Stomach smooth muscle (tissue), 2 donors: ENCODE data around the gene FHOD1.

ENCODE experiments used
- H3K27ac ChIP-seq: one replicate; pipeline ENCODE4 v1.7.0; 2013; ENCODE audit warnings: mild to moderate bottlenecking, low read length, inconsistent platforms
- H3K27me3 ChIP-seq, 2 donors: one replicate each; pipeline ENCODE4 v1.7.0; 2013; ENCODE audit warnings: low read length in 2 of 2; ENCODE audit not compliant: insufficient read depth in 2 of 2, control insufficient read depth in 1 of 2
- H3K36me3 ChIP-seq, 2 donors: one replicate each; pipeline ENCODE4 v1.7.0; 2013; ENCODE audit warnings: low read length in 2 of 2; ENCODE audit not compliant: control insufficient read depth in 2 of 2, insufficient read depth in 2 of 2
- H3K4me1 ChIP-seq: one replicate; pipeline ENCODE4 v1.7.0; 2013; ENCODE audit warnings: low read length; ENCODE audit not compliant: control insufficient read depth, insufficient read depth
- H3K4me3 ChIP-seq, 2 donors: one replicate each; pipeline ENCODE4 v1.7.0; 2013; ENCODE audit warnings: low read length in 2 of 2
- H3K9ac ChIP-seq, 2 donors: one replicate each; pipeline ENCODE4 v1.7.0; 2013; ENCODE audit warnings: low read length in 2 of 2, mild to moderate bottlenecking in 1 of 2
- H3K9me3 ChIP-seq, 2 donors: one replicate each; pipeline ENCODE4 v1.7.0; 2013; ENCODE audit warnings: low read length in 2 of 2; ENCODE audit not compliant: control insufficient read depth in 2 of 2
- donor health status: healthy.
- donor health status: Pancreatic carcinoma.

Gene FHOD1

GRCh38 chr16:67247192-67248072 lies at the start of gene FHOD1:
Gene FHOD1 (minus strand): TSS chr16:67247481. CDS start chr16:67247410, 71 bp downstream.
- Histone ChIP-seq H3K36me3 (no peaks in the 10 kb centered on the region), H3K4me1 (peaks cover 49% of the 10 kb centered on the region), H3K9me3 (no peaks in the 10 kb centered on the region), H3K9ac (peak within 1 kb of the TSS; percentile 62 to 65), H3K27ac (peak within 1 kb of the TSS; percentile 55), H3K27me3 (peaks cover 15 to 30% of the 10 kb centered on the region in 2 donors), H3K4me3 (peak within 1 kb of the TSS; percentile 86)

DNA sequence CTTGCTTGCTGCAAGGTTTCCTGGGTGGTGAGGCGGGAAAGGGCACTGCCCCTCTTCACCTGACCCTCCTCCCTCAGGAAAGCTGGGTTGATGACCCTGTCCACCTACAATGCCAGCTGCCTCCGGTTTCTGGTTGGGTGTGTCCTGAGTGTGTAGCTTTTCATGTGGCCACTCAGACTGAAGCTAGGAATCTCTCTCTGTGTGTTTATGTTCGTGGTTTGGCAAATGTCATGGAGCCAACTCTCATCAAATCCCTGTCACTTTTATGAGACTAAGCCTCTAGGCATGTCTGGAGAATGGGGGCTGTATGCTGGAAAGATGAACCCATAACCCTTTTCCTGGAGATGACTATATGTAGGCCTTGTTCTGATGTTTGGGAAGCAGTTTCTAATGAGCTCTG lies 49.1 kb upstream of the FHOD1 start:
- Histone ChIP-seq H3K27me3 (peaks cover 0 to 6% of the 10 kb centered on the region in 2 donors), H3K4me3 (no peak overlapping the region), H3K9ac (no peak overlapping the region), H3K27ac (no peak overlapping the region), H3K9me3 (no peaks in the 10 kb centered on the region), H3K36me3 (no peaks in the 10 kb centered on the region), H3K4me1 (no peaks in the 10 kb centered on the region)

- Histone ChIP-seq H3K9ac (no peak overlapping the region), H3K4me3 (no peak overlapping the region), H3K27ac (no peak overlapping the region), H3K36me3 (no peaks in the 10 kb centered on the region), H3K4me1 (no peaks in the 10 kb centered on the region), H3K27me3 (peaks cover 0 to 6% of the 10 kb centered on the region in 2 donors), H3K9me3 (no peaks in the 10 kb centered on the region)
These were observed 47.7 kb upstream of the FHOD1 start for GRCh38 chr16:67294938-67295361.

- H3K4me3 ChIP-seq = no peak overlapping the region
- H3K27ac ChIP-seq = no peak overlapping the region
- no peaks in the 10 kb centered on the region for H3K36me3 ChIP-seq
- H3K4me1 ChIP-seq = no peaks in the 10 kb centered on the region
- no peak overlapping the region for H3K9ac ChIP-seq
- no peaks in the 10 kb centered on the region for H3K9me3 ChIP-seq
- H3K27me3 ChIP-seq = peaks cover 0 to 5% of the 10 kb centered on the region in 2 donors
These were observed 47.0 kb upstream of the FHOD1 start for GRCh38 chr16:67294171-67294757.

DNA sequence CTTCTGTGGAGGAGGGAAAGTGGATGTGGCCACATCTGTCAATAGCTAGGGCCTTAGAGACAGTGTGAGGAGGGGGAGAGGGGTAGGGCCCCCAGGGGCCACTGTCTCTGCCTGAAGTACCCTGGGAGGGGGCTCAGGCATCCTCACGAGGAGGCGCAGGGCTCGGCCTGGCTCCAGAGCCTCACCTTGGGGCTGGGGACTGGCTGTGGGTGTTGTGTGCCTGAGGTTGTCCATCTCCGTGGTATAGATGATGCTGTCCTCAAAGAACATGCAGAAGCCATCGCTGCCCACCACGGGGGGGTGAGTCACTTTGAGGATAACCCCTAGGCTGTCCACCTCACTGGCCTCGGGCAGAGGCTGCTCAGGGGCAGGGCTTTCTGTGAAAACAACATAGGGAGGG lies 44.2 kb upstream of the FHOD1 start:
- Histone ChIP-seq H3K9me3 (no peaks in the 10 kb centered on the region), H3K27ac (no peak overlapping the region), H3K4me3 (no peak overlapping the region), H3K4me1 (no peaks in the 10 kb centered on the region), H3K27me3 (peaks cover 0 to 2% of the 10 kb centered on the region in 2 donors), H3K36me3 (no peaks in the 10 kb centered on the region), H3K9ac (no peak overlapping the region)

- no peak overlapping the region for H3K4me3 ChIP-seq
- no peak overlapping the region for H3K27ac ChIP-seq
- no peaks in the 10 kb centered on the region for H3K4me1 ChIP-seq
- H3K36me3 ChIP-seq = no peaks in the 10 kb centered on the region
- no peaks in the 10 kb centered on the region for H3K27me3 ChIP-seq
- no peaks in the 10 kb centered on the region for H3K9me3 ChIP-seq
- no peak overlapping the region for H3K9ac ChIP-seq
These were observed 40.7 kb upstream of the FHOD1 start for GRCh38 chr16:67287960-67288359.

- H3K27me3 ChIP-seq = no peaks in the 10 kb centered on the region
- no peaks in the 10 kb centered on the region for H3K36me3 ChIP-seq
- H3K9me3 ChIP-seq = no peaks in the 10 kb centered on the region
- H3K4me1 ChIP-seq = no peaks in the 10 kb centered on the region
- H3K9ac ChIP-seq = no peak overlapping the region
- H3K4me3 ChIP-seq = no peak overlapping the region
- H3K27ac ChIP-seq = no peak overlapping the region
These were observed 39.4 kb upstream of the FHOD1 start for GRCh38 chr16:67286441-67287235.

GRCh38 chr16:67284699-67285646 lies 37.7 kb upstream of the FHOD1 start:
- no peaks in the 10 kb centered on the region for H3K36me3 ChIP-seq
- no peak overlapping the region for H3K27ac ChIP-seq
- H3K4me3 ChIP-seq = no peak overlapping the region
- no peaks in the 10 kb centered on the region for H3K9me3 ChIP-seq
- H3K9ac ChIP-seq = no peak overlapping the region
- no peaks in the 10 kb centered on the region for H3K4me1 ChIP-seq
- H3K27me3 ChIP-seq = no peaks in the 10 kb centered on the region

DNA sequence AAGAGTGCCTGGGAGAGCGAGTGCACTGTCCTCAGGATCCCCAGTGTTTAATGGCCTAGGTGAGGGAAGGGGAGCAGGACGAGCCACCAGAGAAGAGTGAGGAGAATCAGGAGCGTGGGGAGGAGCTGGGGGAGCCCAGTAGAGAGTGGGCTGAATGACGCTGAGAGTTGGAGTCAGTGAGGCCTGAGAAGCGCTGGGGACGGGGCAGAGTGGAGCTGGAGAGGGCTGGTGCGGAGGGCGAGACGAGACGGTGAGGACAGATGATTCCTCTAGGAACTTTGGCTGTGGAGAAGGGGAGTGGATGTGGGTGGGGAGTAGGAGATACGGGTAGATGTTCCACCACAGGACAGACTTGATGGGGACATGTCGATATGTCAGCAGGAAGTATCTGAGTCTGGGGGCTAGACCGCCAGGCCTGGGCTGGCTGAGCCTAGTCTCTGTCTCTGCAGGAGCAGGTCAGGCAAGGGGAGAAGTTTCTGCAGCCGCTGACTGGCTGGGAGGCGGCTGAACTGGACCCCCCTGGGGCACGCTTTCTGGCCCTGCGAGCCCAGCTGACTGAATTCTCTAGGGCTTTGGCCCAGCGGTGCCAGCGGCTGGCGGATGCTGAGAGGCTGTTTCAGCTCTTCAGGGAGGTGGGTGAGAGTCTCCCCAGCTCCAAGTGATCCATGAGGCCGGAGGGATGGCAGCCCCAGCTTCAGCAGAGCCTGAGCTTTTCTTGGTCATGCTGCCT lies 36.7 kb upstream of the FHOD1 start:
- Histone ChIP-seq H3K9me3 (no peaks in the 10 kb centered on the region), H3K36me3 (no peaks in the 10 kb centered on the region), H3K9ac (no peak overlapping the region), H3K4me1 (peaks cover 5% of the 10 kb centered on the region), H3K27ac (no peak overlapping the region), H3K4me3 (no peak overlapping the region), H3K27me3 (no peaks in the 10 kb centered on the region)
